ENCODE results near the gene HS6ST2. TPM values are rescaled to one million over a fixed set of nuclear protein-coding genes. Genes with fewer than 3 reads are reported as not detected.

Gene HS6ST2
- total RNA-seq, 2 experiments from 2014 or later = not detected

GRCh38 chrX:132908891-132909290, 49.5 kb downstream of the HS6ST2 start:
- H3K36me3 ChIP-seq (ENCODE audit: insufficient read depth, low read length) = no peaks in the 10 kb centered on the region
- H3K27ac ChIP-seq (ENCODE audit: low read depth, low read length, poor library complexity, severe bottlenecking) = no peak overlapping the region
- no peak overlapping the region for H3K4me3 ChIP-seq (ENCODE audit: low read depth, low read length, poor library complexity, severe bottlenecking)
- TF ChIP-seq EZH2phosphoT487 (IDR thresholded peaks at IDR 0.05; ENCODE audit: borderline replicate concordance, low read depth, low read length) = no peak
- TF ChIP-seq CTCF (conservative IDR thresholded peaks at IDR 0.05; ENCODE audit: low read length) = no peak
- no peaks in the 10 kb centered on the region for H3K9me2 ChIP-seq (ENCODE audit: insufficient read depth, low read length)
- H4K20me1 ChIP-seq (ENCODE audit: insufficient read depth, low read length) = no peaks in the 10 kb centered on the region
- CTCF ChIA-PET (ENCODE audit: unreplicated experiment) = no interaction called here
- H3K9me3 ChIP-seq (ENCODE audit: low read length) = no peaks in the 10 kb centered on the region
- POLR2A ChIA-PET = interaction anchor here (0.7 kb wide), 1 partner anchor 295 kb away, joined by 6 read pairs; no protein-coding TSS in a partner anchor
- intact Hi-C loops (cut with micrococcal nuclease; ENCODE audit: unreplicated experiment) = no loop called here
- no peak overlapping the region for H3K4me2 ChIP-seq (ENCODE audit: low read length)
- H2AFZ ChIP-seq (ENCODE audit: low read length) = no peak overlapping the region
- BruUV-seq (replicated peaks) = no TSS peak
- H3K4me1 ChIP-seq (ENCODE audit: insufficient read depth, low read length, poor library complexity, severe bottlenecking) = no peaks in the 10 kb centered on the region
- DNase-seq (ENCODE audit: low spot score) = no peak
- no peaks in the 10 kb centered on the region for H3K79me2 ChIP-seq (ENCODE audit: insufficient read depth, low read depth, low read length)

GRCh38 chrX:132900633-132901293, 57.7 kb downstream of the HS6ST2 start:
- no TSS peak for BruUV-seq (replicated peaks)
- TF ChIP-seq EZH2phosphoT487 (IDR thresholded peaks at IDR 0.05; ENCODE audit: borderline replicate concordance, low read depth, low read length) (no peak), CTCF (conservative IDR thresholded peaks at IDR 0.05; ENCODE audit: low read length) (no peak)
- intact Hi-C loops (cut with micrococcal nuclease; ENCODE audit: unreplicated experiment) = no loop called here
- Histone ChIP-seq H3K4me3 (ENCODE audit: low read depth, low read length, poor library complexity, severe bottlenecking) (no peak overlapping the region), H4K20me1 (ENCODE audit: insufficient read depth, low read length) (no peaks in the 10 kb centered on the region), H3K27ac (ENCODE audit: low read depth, low read length, poor library complexity, severe bottlenecking) (no peak overlapping the region), H3K4me2 (ENCODE audit: low read length) (no peak overlapping the region), H3K79me2 (ENCODE audit: insufficient read depth, low read depth, low read length) (no peaks in the 10 kb centered on the region), H2AFZ (ENCODE audit: low read length) (no peak overlapping the region), H3K36me3 (ENCODE audit: insufficient read depth, low read length) (no peaks in the 10 kb centered on the region), H3K9me2 (ENCODE audit: insufficient read depth, low read length) (no peaks in the 10 kb centered on the region), H3K9me3 (ENCODE audit: low read length) (no peaks in the 10 kb centered on the region), H3K4me1 (ENCODE audit: insufficient read depth, low read length, poor library complexity, severe bottlenecking) (no peaks in the 10 kb centered on the region)
- CTCF ChIA-PET (ENCODE audit: unreplicated experiment) = no interaction called here
- POLR2A ChIA-PET = no interaction called here
- no peak for DNase-seq (ENCODE audit: low spot score)

GRCh38 chrX:132887569-132887968, 70.9 kb downstream of the HS6ST2 start:
- Histone ChIP-seq H3K36me3 (ENCODE audit: insufficient read depth, low read length) (no peaks in the 10 kb centered on the region), H3K79me2 (ENCODE audit: insufficient read depth, low read depth, low read length) (no peaks in the 10 kb centered on the region), H3K9me3 (ENCODE audit: low read length) (no peaks in the 10 kb centered on the region), H3K4me1 (ENCODE audit: insufficient read depth, low read length, poor library complexity, severe bottlenecking) (no peaks in the 10 kb centered on the region), H3K4me2 (ENCODE audit: low read length) (no peak overlapping the region), H3K27ac (ENCODE audit: low read depth, low read length, poor library complexity, severe bottlenecking) (no peak overlapping the region), H3K4me3 (ENCODE audit: low read depth, low read length, poor library complexity, severe bottlenecking) (no peak overlapping the region), H2AFZ (ENCODE audit: low read length) (no peak overlapping the region), H4K20me1 (ENCODE audit: insufficient read depth, low read length) (no peaks in the 10 kb centered on the region), H3K9me2 (ENCODE audit: insufficient read depth, low read length) (no peaks in the 10 kb centered on the region)
- TF ChIP-seq EZH2phosphoT487 (IDR thresholded peaks at IDR 0.05; ENCODE audit: borderline replicate concordance, low read depth, low read length) = no peak
- TF ChIP-seq CTCF (conservative IDR thresholded peaks at IDR 0.05; ENCODE audit: low read length) = no peak
- POLR2A ChIA-PET = no interaction called here
- intact Hi-C loops (cut with micrococcal nuclease; ENCODE audit: unreplicated experiment) = no loop called here
- DNase-seq (ENCODE audit: low spot score) = no peak
- CTCF ChIA-PET (ENCODE audit: unreplicated experiment) = no interaction called here
- BruUV-seq (replicated peaks) = no TSS peak
